ENCODE measurements around the gene KCTD14.
"Not testable (repeated sequence)": the region's sequence is repeated elsewhere in the genome, so short reads cannot be mapped to it uniquely, and the experiment has no call there.

KCTD14 gene

GRCh38 chr11:78020246-78020645 lies 2.8 kb downstream of the KCTD14 start:
- DNase-seq = no peak

- DNase-seq = no peak
Observed at GRCh38 chr11:78019808-78020207, 3.3 kb downstream of the KCTD14 start.

DNA sequence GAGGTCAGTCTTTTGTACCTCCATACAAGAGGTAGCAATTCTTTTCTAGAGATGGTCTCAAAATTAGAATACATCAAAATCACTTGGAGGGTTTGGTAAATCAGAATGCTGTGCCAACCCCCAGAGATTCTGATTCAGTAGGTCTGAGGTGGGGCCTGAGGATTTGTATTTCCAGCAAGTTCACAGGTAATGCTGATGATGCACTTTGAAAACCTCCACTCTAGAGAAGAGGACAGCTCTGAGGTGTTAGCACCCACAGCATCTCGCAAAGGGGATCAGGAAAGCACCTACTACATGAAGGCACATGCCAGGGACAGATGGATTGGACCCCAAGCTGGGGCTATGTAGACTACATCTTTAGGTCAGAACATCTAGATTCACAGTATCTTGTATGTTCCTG lies 7.2 kb downstream of the KCTD14 start:
- DNase-seq = no peak

DNA sequence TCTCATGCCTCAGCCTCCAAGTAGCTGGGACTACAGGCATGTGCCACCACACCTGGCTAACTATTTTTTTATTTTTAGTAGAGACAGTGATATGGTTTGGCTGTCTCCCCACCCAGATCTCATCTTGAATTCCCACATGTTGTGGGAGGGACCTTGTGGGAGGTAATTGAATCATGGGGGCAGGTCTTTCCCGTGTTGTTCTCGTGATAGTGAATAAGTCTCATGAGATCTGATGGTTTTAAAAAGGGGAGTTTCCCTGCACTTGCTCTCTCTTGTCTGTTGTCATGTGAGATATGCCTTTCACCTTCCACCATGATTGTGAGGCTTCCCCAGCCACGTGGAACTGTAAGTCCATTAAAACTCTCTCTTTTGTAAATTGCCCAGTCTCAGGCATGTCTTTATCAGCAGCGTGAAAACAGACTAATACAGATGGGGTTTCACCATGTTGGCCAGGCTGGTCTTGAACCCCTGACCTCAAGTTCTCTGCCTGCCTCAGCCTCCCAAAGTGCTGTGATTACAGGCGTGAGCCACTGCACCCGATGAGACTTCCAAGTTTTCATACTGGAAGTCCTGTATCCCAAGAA lies 8.0 kb downstream of the KCTD14 start:
- not testable (repeated sequence) for DNase-seq

- DNase-seq = no peak
Observed at GRCh38 chr11:78011301-78011700, 11.8 kb downstream of the KCTD14 start.

DNA sequence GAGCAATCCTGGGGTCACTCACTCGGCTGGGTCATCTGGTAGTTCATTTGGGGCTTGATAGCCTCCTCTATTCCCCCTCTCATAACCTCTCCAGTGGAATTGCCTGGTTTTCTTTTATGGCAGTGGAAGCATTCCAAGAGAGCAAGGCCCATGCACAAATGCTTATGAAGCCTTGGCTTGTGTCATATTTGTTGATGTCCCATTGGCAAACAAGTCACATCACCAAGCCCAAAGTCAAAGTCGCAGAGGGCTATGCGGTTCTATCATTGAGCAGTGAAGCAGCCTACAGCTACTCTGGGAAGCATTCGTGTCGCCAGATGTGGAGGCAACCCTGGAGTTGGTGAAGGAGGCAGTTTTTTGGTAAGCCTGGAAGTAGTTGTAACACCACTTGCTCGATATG lies 12.3 kb downstream of the KCTD14 start:
- DNase-seq = no peak

DNA sequence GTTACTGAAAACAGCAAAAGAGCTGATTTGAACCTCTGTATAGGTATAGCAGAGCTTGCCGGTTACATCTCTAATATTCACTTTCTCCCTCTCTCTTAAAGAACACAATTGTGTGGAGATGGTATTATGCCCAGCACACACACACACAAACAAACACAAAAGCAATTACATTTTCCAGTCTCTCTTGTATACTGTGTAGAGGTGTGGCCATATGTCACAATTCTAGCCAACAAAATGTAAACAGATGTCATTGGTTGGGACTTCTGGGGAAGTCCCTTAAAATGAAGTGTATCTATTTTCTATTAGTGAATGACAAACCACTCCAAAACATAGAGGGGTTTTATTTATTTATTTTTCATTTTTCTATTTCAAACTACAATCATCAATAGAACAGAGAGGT lies 12.8 kb downstream of the KCTD14 start:
- no peak for DNase-seq

GRCh38 chr11:78009062-78009461 lies 14.0 kb downstream of the KCTD14 start:
- DNase-seq = no peak

GRCh38 chr11:78000193-78000592 lies 22.9 kb downstream of the KCTD14 start:
- peak; percentile 75 for DNase-seq

DNA sequence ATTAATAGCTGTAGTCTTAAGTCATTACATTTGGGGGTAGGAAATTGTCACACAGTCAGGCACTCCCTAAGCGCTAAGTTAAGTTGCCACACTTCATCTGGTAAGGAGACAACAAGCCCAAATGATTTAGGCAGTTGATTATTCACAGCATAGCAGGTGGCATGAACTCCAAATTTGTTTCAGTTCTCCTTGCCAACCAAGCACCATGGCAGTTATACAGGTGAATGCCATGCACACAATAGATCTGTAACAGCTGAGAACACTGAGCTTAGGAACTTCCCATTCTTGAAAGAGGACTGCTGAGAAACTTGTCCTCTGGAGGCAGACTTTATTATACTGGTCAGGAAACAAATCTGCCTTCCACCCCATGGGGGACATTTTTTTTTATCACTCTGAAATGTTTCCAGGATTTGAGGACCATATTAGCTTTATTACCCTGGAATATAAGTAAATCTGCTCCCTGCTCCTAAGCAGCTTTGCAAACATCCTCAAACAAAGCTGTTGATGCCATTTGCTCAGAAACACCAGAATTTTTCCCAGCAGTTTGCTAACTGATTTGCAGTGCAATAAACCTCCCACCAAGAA lies 23.5 kb downstream of the KCTD14 start:
- no peak for DNase-seq

DNA sequence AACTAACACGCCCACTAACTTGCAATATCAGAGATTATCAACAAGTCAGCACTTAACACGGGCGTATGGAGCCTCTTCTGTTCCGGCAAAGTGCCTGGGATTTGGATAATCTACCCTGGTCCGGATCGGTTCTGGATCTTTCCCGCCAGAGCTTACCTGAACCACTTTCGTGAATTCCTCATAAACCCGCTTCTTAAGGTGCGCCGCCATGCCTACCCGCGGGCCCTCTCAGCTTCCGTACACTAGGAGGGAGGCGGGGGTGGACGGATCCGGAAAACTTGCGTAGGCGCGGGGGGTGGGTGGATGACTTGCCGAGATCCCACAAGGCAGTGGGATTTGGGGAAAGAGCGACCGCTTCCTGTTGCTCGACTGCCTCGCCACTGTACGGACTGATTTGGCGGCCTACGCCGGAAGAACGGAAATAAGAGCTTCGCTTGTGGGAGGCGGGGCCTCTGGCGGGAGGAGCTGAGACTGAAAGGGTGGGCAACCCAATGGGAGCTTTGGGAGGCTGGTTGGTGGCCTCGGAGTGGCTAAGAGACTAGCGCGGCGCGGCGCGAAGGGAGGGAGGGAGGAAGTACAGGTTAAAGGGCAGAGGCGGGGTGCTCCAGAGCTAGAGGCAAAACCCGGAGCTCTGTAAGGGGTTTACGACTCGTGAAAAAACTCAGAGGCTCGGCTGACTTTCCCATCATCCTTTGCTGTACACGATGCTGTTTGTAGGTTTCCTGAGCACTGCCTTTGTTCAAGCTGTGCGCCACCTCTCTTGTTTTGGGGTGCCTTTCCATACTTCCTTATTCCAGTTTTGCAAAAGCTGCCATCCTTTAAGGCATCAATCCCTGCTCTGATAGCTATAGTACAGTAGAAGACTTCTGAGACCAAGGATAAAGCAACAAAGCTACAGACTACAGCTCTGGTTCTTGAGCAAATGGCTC lies 28.4 kb downstream of the KCTD14 start, which contains the start of gene INTS4:
INTS4 (minus strand) TSS at position 235 of the 929 bp plus-strand sequence; CDS start at position 210, 25 bp downstream.
- peak; percentile 100 for DNase-seq

DNA sequence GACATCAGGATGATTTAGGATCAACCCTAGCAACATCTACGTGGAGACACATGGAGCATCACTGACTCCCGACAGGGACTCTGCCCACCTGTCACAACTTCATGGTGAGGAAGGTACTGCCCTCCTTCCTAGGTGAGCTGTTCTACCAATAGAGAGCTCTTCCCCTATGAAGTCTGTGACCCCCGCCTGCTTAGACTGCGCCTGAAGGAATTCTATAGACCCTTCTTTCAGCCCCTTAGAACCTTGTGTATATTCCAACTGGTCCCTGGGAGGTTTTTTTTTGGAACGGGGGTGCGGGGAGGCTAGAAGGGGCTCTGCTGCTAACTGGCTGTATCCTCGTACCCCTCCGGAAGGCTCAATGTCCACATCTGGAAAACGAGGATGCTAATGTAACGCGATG lies 29.2 kb downstream of the KCTD14 start:
- no peak for DNase-seq

- no peak for DNase-seq
Observed at GRCh38 chr11:77990981-77991380, 32.1 kb downstream of the KCTD14 start.

DNA sequence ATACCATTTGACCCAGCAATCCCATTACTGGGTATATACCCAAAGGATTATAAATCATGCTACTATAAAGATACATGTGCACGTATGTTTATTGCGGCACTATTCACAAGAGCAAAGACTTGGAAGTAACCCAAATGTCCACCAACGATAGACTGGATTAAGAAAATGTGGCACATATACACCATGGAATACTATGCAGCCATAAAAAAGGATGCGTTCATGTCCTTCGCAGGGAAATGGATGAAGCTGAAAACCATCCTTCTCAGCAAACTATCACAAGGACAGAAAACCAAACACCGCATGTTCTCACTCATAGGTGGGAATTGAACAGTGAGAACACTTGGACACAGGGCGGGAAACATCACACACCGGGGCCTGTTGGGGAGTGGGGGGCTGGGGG lies 36.6 kb downstream of the KCTD14 start:
- not testable (repeated sequence) for DNase-seq

- DNase-seq = no peak
Observed at GRCh38 chr11:77981346-77981947, 41.6 kb downstream of the KCTD14 start.

DNA sequence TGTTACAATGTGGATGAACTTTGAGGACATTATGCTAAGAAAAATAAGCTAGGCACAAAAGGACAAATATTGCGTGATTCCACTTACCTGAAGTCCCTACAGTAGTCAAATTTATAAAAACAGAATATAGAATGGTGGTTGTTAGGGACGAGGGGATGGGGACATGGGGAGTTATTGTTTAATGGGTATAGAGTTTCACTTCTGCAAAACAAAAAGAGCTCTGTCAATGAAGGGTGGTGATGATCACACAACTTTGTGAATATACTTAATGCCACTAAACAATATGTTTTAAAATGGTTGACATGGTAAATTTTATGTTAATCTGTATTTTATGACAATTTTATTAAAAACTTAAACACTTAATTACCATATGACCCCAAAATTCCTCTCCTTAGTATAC lies 54.7 kb downstream of the KCTD14 start:
- no peak for DNase-seq

GRCh38 chr11:77967753-77968152 lies 55.3 kb downstream of the KCTD14 start:
- DNase-seq = no peak

DNA sequence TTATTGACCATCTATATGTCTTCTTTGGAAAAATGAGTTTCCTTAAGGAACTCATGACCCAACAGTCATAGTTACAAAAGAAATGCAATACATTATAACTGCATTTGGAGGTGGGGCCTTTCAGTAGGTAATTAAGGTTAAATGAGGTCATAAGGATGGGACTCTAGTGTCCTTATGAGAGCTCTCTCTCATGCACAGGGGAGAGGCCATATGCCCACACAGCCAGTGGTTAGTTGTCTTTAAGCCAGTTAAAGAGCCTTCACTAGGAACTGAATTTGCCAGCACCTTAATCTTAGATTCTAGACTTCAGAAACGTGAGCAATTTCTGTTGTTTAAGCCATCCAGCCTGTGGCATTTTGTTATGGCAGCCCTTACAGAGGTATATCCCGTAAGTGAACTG lies 56.0 kb downstream of the KCTD14 start:
- DNase-seq = no peak

GRCh38 chr11:77966338-77966737 lies 56.7 kb downstream of the KCTD14 start:
- DNase-seq = no peak

Measured in EL (cell line).